DOHH2 (cell line): ENCODE results near the gene ST7.

ENCODE experiments used
- H3F3A ChIP-seq: fragments of 200-600 bp; sonication (generic), shearing (Covaris generic); 2 replicates; pipeline ENCODE4 v1.6.0; 2016; ENCODE audit warnings: antibody characterized with exemption, mild to moderate bottlenecking; ENCODE audit not compliant: control insufficient read depth, insufficient read depth
- H3K27ac ChIP-seq: fragments of 200-600 bp; sonication (generic); 2 replicates; pipeline ENCODE4 v1.5.1; 2014; ENCODE audit warnings: low read depth, mild to moderate bottlenecking, low read length, moderate library complexity
- H3K27me3 ChIP-seq: fragments of 200-600 bp; sonication (generic); 2 replicates; pipeline ENCODE4 v1.6.1; 2014; ENCODE audit warnings: mild to moderate bottlenecking, low read length, mixed read lengths; ENCODE audit not compliant: control insufficient read depth
- H3K36me3 ChIP-seq: fragments of 200-600 bp; sonication (generic); 2 replicates; pipeline ENCODE4 v1.6.1; 2014; ENCODE audit warnings: mild to moderate bottlenecking, low read length, moderate library complexity, mixed read lengths; ENCODE audit not compliant: control insufficient read depth
- H3K4me1 ChIP-seq: fragments of 200-600 bp; sonication (generic); 2 replicates; pipeline ENCODE4 v1.6.1; 2014; ENCODE audit warnings: mild to moderate bottlenecking, low read length, mixed read lengths; ENCODE audit not compliant: control insufficient read depth
- H3K4me2 ChIP-seq: fragments of 200-600 bp; sonication (generic); 2 replicates; pipeline ENCODE4 v1.6.0; 2014; ENCODE audit warnings: mild to moderate bottlenecking, low read length, moderate library complexity
- H3K4me3 ChIP-seq: fragments of 200-600 bp; sonication (generic); 2 replicates; pipeline ENCODE4 v1.5.1; 2014; ENCODE audit warnings: mild to moderate bottlenecking, low read length, mixed read lengths
- H3K79me2 ChIP-seq: fragments of 200-600 bp; sonication (generic); 2 replicates; pipeline ENCODE4 v1.6.1; 2014; ENCODE audit warnings: mild to moderate bottlenecking, low read length, mixed read lengths; ENCODE audit not compliant: control insufficient read depth
- H3K9me2 ChIP-seq: fragments of 200-600 bp; sonication (generic); replicated peaks from 2 replicates; pipeline ENCODE4 v1.6.1; 2014; ENCODE audit warnings: mild to moderate bottlenecking, low read length, mixed read lengths; ENCODE audit not compliant: control insufficient read depth
- H3K9me3 ChIP-seq: fragments of 200-600 bp; sonication (generic); 2 replicates; pipeline ENCODE4 v1.6.1; 2014; ENCODE audit warnings: antibody characterized with exemption, low read length, mixed read lengths; ENCODE audit not compliant: control insufficient read depth, insufficient read depth
- H4K20me1 ChIP-seq: fragments of 200-600 bp; sonication (generic); 2 replicates; pipeline ENCODE4 v1.6.0; 2014; ENCODE audit warnings: low read depth, mild to moderate bottlenecking, antibody characterized with exemption, low read length, moderate library complexity; ENCODE audit not compliant: control insufficient read depth, insufficient read depth
- EZH2phosphoT487 ChIP-seq: fragments of 200-600 bp; sonication (generic); IDR thresholded peaks from 2 replicates; pipeline ENCODE4 v1.6.1; 2017; ENCODE audit warnings: borderline replicate concordance, mild to moderate bottlenecking, antibody characterized with exemption, low read length, moderate library complexity, mixed read lengths
- TF ChIP-seq, protein P1 (sequence below): fragments of 200-600 bp; sonication (generic); IDR thresholded peaks from one replicate; pipeline ENCODE4 v1.5.1; 2014; ENCODE audit warnings: antibody characterized with exemption, mild to moderate bottlenecking, low read depth, low read length; ENCODE audit not compliant: poor library complexity, severe bottlenecking

ST7 gene

GRCh38 chr7:117062300-117062699, 109.0 kb downstream of the ST7 start:
- no peak overlapping the region for H3K4me2 ChIP-seq
- no peaks in the 10 kb centered on the region for H4K20me1 ChIP-seq
- H3K79me2 ChIP-seq = no peaks in the 10 kb centered on the region

DNA sequence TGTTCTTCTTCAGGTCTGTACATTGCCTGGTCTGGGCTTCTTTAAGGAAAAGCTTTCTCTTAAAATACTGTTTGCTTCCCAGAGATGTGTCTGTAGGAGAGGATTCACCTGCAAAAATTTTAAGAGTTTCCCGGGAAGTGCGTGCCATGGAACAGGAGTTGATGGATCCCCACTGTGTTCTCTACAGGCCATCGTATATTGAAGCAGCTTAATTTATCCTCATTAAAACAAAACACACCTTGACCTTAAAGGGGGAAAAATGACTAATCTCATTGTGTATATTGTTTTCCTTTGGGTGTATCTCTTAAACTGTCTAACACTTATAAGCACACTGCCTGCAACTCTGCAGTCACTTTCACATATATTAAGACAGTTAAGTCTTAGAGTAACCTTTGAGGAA, 111.4 kb downstream of the ST7 start:
- Histone ChIP-seq H3K9me2 (no peaks in the 10 kb centered on the region), H3K4me2 (no peak overlapping the region), H3K27ac (no peak overlapping the region), H3F3A (no peaks in the 10 kb centered on the region), H4K20me1 (no peaks in the 10 kb centered on the region), H3K79me2 (no peaks in the 10 kb centered on the region), H3K27me3 (no peaks in the 10 kb centered on the region), H3K4me3 (no peak overlapping the region), H3K36me3 (no peaks in the 10 kb centered on the region), H3K9me3 (no peaks in the 10 kb centered on the region), H3K4me1 (peaks cover 4% of the 10 kb centered on the region; the same call in 1 of the 2 replicates)
- no peak for TF ChIP-seq EZH2phosphoT487
- TF ChIP-seq, protein P1, sequence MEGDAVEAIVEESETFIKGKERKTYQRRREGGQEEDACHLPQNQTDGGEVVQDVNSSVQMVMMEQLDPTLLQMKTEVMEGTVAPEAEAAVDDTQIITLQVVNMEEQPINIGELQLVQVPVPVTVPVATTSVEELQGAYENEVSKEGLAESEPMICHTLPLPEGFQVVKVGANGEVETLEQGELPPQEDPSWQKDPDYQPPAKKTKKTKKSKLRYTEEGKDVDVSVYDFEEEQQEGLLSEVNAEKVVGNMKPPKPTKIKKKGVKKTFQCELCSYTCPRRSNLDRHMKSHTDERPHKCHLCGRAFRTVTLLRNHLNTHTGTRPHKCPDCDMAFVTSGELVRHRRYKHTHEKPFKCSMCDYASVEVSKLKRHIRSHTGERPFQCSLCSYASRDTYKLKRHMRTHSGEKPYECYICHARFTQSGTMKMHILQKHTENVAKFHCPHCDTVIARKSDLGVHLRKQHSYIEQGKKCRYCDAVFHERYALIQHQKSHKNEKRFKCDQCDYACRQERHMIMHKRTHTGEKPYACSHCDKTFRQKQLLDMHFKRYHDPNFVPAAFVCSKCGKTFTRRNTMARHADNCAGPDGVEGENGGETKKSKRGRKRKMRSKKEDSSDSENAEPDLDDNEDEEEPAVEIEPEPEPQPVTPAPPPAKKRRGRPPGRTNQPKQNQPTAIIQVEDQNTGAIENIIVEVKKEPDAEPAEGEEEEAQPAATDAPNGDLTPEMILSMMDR = no peak

More at GRCh38 chr7:117062300-117062699, 109.0 kb downstream of the ST7 start:
- no peak for TF ChIP-seq EZH2phosphoT487
- TF ChIP-seq, protein P1 = no peak
- Histone ChIP-seq H3F3A (no peaks in the 10 kb centered on the region), H3K4me1 (no peaks in the 10 kb centered on the region), H3K9me2 (no peaks in the 10 kb centered on the region), H3K27ac (no peak overlapping the region), H3K9me3 (no peaks in the 10 kb centered on the region), H3K4me3 (no peak overlapping the region), H3K27me3 (no peaks in the 10 kb centered on the region), H3K36me3 (no peaks in the 10 kb centered on the region)

- no peaks in the 10 kb centered on the region for H3K9me2 ChIP-seq
- TF ChIP-seq EZH2phosphoT487 = no peak
- TF ChIP-seq, protein P1 = no peak
- H3K27ac ChIP-seq = no peak overlapping the region
- no peak overlapping the region for H3K4me3 ChIP-seq
- no peaks in the 10 kb centered on the region for H3F3A ChIP-seq
- no peaks in the 10 kb centered on the region for H4K20me1 ChIP-seq
- peaks cover 4% of the 10 kb centered on the region; the same call in 1 of the 2 replicates for H3K4me1 ChIP-seq
- no peaks in the 10 kb centered on the region for H3K36me3 ChIP-seq
- no peaks in the 10 kb centered on the region for H3K27me3 ChIP-seq
- H3K4me2 ChIP-seq = no peak overlapping the region
- no peaks in the 10 kb centered on the region for H3K79me2 ChIP-seq
- no peaks in the 10 kb centered on the region for H3K9me3 ChIP-seq
These were observed 112.4 kb downstream of the ST7 start for GRCh38 chr7:117065571-117066150.
